SIG-M5 (cell line): ENCODE measurements around the gene MFAP1.
A peak's percentile ranks its signal among the peaks of the same experiment; 100 is the strongest.
"Not testable (repeated sequence)": the region's sequence is repeated elsewhere in the genome, so short reads cannot be mapped to it uniquely, and the experiment has no call there.

ENCODE experiments used
- DNase-seq: peaks from one replicate; lab custom pipeline; 2025; lab: John Stamatoyannopoulos, UW

The MFAP1 gene

GRCh38 chr15:43824302-43825246 lies at the start of gene MFAP1:
Gene MFAP1 (minus strand): TSS chr15:43824690. CDS start chr15:43824569, 121 bp downstream.
- peak; percentile 56 for DNase-seq

DNA sequence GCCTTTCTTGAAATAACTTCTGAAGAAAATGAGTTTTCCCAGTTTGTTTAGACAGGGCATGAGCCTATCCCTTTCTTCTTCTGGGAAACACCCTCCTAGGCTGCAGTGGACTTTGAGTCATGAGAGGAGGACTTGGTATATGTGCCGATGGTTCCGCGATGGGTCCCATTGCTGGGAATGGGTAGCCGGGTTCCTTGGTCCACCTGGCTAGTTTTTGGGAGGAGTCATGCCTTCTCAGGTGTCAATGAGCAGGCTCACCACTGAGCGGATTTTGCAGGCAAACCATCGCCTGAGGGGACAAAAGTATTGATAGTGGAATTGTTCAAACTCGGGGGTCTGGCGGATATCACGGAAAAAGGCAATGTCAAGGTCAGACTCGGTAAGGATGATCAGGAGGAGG lies 49.2 kb upstream of the MFAP1 start:
- DNase-seq, result no peak

GRCh38 chr15:43872416-43873020 lies 48.0 kb upstream of the MFAP1 start:
- DNase-seq, result no peak

DNA sequence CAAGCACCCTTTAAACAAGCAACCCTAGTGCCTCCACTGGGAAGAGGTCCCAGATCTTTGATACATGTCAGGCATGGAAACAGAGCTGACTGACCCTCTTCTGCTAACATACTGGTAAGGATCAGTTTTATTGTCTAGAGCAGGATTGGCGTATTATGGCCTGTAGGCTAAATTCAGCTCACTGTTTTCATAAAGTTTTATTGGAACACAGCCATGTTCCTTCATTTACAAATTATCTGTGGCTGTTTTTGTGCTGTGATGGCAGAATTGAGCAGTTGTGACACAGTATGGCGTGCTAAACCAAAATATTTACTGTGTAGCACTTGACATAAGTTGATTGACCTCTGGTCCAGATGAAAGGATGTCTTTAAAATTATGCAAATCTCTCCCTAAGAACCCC lies 47.3 kb upstream of the MFAP1 start:
- no peak for DNase-seq

DNA sequence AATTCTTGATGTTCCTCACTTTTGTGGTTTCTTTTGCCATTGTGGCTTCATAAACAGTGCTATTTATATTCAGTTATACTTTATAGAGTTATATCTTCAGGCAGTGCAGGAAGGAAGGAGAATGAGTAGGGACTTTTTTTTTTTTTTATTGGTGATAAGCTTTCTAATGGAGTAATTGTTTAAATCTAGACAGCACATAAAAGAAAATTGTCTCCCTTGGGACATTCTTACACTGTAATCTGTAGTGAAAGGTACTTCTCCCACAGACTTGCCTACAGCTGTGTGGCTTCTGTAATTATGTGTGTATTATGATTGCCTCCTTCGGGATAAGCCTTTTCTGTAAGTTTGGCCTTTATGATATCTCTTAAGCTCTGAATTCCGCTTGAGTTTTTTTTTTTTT lies 43.9 kb upstream of the MFAP1 start:
- no peak for DNase-seq

GRCh38 chr15:43867096-43867495 lies 42.6 kb upstream of the MFAP1 start:
- no peak for DNase-seq

GRCh38 chr15:43866636-43867035 lies 42.1 kb upstream of the MFAP1 start:
- not testable (repeated sequence) for DNase-seq

GRCh38 chr15:43859546-43859945 lies 35.1 kb upstream of the MFAP1 start:
- no peak for DNase-seq

DNA sequence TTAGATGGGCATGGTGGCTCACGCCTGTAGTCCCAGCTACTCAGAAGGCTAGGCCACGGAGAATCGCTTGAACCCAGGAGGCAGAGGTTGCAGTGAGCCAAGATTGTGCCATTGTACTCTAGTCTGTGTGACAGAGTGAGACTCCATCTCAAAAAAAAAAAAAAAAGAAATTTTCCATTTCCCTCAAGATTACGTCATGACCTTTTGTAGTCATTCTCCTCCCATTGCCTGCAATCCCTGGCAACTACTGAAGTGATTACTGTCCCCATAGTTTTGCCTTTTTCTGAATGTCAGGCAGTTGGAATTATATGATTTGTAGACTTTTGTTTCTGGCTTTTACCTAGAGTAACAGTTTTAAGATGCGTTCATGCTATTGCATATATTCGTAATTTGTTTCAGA lies 30.3 kb upstream of the MFAP1 start:
- no peak for DNase-seq

DNA sequence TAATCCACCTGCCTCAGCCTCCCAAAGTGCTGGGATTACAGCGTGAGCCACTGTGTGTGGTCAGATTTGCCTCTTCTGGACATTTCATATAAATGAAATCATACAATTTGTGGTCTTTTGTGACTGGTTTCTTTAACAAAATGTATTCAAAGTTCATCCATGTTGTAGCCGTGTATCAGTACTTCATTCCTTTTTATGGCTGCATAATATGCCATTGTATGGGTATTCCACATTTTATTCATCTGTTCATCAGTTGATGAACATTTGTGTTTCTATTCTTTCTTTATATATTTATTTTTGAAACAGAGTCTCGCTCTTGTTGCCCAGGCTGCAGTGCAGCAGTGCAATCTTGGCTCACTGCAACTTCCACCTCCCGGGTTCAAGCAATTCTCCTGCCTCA lies 28.1 kb upstream of the MFAP1 start:
- DNase-seq, result no peak

GRCh38 chr15:43851251-43851650 lies 26.8 kb upstream of the MFAP1 start:
- DNase-seq, result no peak

GRCh38 chr15:43845421-43845820 lies 20.9 kb upstream of the MFAP1 start:
- no peak for DNase-seq

DNA sequence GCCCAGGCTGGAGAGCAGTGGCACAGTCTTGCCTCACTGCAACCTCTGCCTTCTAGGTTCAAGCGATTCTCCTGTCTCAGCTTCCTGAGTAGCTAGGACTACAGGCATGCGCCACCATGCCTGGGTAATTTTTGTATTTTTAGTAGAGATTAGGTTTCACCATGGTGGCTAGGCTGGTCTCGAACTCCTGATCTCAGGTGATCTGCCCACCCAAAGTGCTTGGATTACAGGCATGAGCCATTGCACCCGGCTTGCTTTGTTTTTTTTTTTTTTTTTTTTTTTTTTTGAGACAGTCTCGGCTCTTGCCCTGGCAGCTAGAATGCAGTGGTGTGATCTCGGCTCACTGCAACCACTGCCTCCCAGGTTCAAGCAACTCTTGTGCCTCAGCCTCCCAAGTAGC lies 8.0 kb upstream of the MFAP1 start:
- not testable (repeated sequence) for DNase-seq

DNA sequence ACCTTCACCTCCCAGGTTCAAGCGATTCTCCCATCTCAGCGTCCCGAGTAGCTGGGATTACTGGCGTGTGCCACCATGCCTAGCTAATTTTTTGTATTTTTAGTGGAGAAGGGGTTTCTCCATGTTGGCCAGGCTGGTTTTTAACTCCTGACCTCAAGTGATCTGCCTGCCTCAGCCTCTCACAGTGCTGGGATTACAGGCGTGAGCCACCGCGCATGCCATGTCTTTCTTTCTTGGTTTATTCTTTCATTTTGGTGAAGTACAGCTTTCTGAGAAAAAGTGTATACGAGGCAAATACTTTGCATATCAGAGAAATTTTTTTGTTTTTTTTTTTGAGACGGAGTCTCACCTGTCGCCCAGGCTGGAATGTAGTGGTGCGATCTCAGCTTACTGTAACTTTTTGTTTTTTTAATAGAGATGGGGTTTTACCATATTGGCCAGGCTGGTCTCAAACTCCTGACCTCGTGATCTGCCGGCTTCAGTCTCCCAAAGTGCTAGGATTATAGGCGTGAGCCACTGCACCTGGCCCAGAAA lies 7.1 kb upstream of the MFAP1 start:
- DNase-seq, result not testable (repeated sequence)

- not testable (repeated sequence) for DNase-seq
These were observed 6.3 kb upstream of the MFAP1 start for GRCh38 chr15:43830691-43831275.

- DNase-seq, result not testable (repeated sequence)
These were observed 5.6 kb upstream of the MFAP1 start for GRCh38 chr15:43829951-43830540.

- DNase-seq, result no peak
These were observed 3.7 kb upstream of the MFAP1 start for GRCh38 chr15:43828061-43828657.

GRCh38 chr15:43826508-43827341 lies 2.2 kb upstream of the MFAP1 start, which contains the start of gene WDR76:
Gene WDR76 (plus strand): TSS chr15:43827002. CDS start chr15:43827033, 31 bp downstream.
- no peak for DNase-seq

- no peak for DNase-seq
These were observed 1.6 kb upstream of the MFAP1 start for GRCh38 chr15:43826029-43826507.

GRCh38 chr15:43825305-43825704 lies 815 bp upstream of the MFAP1 start:
- DNase-seq, result not testable (repeated sequence)

- no peak for DNase-seq
These were observed 3.0 kb downstream of the MFAP1 start for GRCh38 chr15:43821505-43821904.
